ENCODE measurements around the gene SHOX.

DNA sequence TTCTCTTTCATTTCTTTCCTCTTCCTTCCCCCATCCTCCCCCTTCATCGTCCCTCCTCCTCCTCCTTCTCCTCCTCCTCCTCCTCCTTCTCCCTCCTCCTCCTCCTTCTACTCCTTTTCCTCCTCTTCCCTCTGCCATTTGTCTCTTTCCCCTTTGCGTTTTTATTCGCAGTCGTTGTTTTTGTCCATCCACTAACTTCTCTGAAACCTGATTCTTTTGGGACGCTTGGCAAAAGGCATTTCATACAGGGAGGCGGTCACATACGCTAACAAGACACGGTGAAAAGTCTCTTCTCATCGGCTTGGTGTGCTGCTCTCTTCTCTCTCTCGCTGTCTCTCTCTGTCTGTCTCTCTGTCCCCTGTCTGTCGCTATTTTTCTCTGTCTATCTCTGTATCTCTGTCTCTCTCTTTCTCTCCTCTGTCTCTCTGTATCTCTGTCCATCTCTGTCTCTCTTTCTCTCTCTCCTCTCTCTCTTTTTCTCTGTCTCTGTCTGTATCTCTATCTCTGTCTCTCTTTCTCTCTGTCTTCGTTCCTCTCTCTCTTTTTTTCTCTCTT is 5.4 kb upstream of the SHOX start:
- TF ChIP-seq, protein P1, sequence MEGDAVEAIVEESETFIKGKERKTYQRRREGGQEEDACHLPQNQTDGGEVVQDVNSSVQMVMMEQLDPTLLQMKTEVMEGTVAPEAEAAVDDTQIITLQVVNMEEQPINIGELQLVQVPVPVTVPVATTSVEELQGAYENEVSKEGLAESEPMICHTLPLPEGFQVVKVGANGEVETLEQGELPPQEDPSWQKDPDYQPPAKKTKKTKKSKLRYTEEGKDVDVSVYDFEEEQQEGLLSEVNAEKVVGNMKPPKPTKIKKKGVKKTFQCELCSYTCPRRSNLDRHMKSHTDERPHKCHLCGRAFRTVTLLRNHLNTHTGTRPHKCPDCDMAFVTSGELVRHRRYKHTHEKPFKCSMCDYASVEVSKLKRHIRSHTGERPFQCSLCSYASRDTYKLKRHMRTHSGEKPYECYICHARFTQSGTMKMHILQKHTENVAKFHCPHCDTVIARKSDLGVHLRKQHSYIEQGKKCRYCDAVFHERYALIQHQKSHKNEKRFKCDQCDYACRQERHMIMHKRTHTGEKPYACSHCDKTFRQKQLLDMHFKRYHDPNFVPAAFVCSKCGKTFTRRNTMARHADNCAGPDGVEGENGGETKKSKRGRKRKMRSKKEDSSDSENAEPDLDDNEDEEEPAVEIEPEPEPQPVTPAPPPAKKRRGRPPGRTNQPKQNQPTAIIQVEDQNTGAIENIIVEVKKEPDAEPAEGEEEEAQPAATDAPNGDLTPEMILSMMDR (IDR thresholded peaks at IDR 0.05): no peak
- no peak for TF ChIP-seq POLR2AphosphoS5 (IDR thresholded peaks at IDR 0.05)

Data from prostate gland (tissue), 2 donors.